Frontal cortex (tissue), 4 donors: ENCODE measurements around the gene CHST15. TPM values are rescaled to one million over a fixed set of nuclear protein-coding genes. Genes with fewer than 3 reads are reported as not detected.

Experiments used
- DNase-seq, 2 donors: peaks; one replicate each; pipeline ENCODE4 v3.0.0; 2012; ENCODE audit warnings: low spot score in 2 of 2
- FAIRE-seq: peaks from 2 replicates; lab custom pipeline; 2012; peaks lifted over from hg19 to GRCh38; lab: Jason Lieb, UNC
- total RNA-seq: library from RNA; depleted of rRNA; stranded (reverse); fragments of >200 nt; gene quantifications from one replicate; pipeline ENCODE4 v1.2.3, GENCODE V29; 2014
- donor health status: control.
- donor health status: control.
- donor health status: control.

Gene CHST15
- total RNA-seq, 1 donor from 2014 or later = 48.9 TPM

DNA sequence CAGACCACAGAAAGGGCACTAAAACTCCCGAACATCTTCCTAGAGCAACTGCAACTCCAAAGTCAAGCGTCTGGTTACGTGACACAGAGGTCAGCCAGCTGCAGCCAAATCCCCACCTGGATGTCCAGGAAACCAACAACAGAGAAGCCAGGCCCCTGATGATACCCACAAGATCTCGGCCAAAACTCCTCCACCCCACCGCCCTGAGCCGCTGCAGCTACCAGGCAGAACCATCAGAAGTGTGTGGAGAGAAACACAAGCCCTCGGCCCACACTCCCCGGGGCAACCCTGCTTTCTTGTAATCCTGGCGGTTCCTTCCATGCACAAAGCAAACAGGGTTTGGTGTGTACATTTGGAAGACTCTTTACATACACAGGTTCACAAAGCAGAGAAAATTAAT, 8.7 kb downstream of the CHST15 start:
- DNase-seq (no peak), FAIRE-seq (no peak)

DNA sequence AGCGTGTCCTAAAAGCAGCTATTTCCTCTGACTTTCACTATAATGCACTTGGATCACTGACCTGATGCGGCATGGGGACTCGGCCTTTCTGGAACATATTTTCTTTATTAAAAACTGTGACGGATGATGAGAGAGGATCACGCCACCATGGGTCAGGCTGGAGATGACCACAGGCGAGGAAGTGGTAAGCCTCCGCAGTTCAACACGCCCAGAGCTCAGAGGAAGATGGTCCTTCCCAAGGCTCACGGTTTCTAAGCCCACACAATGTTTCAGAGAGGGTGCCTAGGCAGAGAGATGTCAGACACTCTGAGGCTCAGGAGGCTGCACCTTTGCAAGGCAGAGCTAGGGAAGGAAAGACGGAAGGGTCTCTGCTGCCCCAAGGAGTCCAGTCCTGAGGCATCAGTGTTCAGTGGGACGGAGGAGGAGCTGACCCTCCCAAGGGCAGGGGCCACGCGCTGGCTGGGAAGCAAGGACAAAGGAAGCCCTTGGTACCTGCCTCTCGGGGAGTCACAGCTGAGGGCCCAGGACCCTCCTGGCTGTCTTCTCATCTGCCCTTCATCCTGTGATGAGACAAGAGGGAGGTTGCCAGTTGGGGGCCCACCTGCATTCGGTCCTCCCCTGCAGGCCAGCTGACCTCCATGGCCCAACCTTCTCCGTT, 9.5 kb downstream of the CHST15 start:
- FAIRE-seq = no peak
- no peak for DNase-seq

DNA sequence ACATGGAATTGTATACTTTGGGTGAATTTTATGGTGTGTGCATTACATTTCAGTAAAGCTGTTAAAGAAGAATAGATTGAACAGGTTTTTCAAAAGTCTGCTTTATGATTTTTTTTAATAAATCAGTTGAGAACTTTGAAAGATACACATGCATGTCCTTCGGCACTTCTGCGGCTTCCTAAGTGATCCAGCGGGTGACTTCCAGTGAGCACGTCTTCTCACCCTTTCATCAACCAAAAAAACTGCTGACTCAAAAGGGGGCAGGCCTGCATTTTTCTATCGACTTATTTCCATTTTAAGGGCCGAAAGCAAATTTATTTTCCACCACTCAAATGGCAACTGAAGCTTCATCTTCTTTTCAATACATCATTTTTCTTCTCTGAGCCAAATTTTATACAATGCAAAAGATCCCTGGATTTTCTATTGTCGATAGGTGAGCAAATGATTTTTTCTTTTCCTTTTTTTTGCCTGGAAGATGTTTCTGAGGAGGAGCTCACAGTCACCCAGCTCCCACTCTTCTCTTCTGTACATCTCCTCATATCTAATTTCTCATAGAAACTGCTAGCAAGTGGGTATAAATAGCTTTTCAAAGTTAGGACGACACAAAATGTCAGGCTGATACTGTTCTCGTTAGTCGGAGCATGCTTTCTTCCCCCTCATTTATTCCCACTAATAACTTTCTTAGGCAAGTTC, 10.2 kb downstream of the CHST15 start:
- no peak for FAIRE-seq

DNA sequence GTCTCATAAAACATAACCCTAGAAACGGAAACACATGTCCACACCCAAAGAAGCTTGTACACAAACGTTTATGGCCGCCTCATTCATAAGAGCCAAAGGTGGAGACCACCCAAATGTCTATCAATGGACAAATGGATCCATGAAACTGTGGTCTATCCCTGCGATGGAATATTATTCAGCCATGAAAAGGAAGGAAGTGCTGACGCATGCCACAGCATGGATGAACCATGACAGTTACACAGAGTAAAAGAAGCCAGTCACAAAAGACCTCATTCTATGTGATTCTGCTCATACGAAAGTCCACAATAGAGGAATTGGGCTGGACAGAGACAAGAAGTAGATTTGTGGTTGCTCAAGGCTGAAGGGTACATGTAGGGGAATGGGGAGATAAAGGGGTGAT, 10.8 kb downstream of the CHST15 start:
- DNase-seq (no peak), FAIRE-seq (no peak)

More for the DNA sequence above, 10.2 kb downstream of the CHST15 start:
- no peak for DNase-seq

DNA sequence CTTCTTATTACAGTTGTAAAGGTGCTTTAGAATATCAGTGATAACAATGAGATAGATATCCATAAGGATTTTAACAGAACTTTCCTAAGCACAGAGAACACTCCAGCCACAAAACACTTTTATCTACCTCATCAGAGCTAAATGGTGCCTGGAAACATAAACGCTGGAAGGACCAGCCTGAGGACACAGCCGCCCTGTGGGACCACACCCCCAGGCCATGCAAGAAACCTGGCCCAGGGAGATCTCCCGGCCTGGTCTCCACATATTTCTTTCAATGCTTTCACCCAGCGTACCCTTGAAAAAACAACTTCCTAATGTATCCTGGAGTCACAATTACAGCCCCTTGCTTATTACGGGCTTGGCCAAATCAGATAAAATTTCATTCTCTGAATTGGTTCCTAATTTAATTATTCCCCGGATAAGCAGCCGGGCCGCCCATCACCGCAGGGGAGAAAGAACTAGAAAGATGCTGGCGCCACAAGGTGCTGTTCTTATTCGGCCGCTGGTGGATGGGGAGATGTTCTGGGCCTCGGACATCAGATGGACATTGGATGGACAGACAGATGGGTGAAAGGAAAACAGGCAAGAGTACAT, 11.8 kb downstream of the CHST15 start:
- DNase-seq (no peak), FAIRE-seq (no peak)

DNA sequence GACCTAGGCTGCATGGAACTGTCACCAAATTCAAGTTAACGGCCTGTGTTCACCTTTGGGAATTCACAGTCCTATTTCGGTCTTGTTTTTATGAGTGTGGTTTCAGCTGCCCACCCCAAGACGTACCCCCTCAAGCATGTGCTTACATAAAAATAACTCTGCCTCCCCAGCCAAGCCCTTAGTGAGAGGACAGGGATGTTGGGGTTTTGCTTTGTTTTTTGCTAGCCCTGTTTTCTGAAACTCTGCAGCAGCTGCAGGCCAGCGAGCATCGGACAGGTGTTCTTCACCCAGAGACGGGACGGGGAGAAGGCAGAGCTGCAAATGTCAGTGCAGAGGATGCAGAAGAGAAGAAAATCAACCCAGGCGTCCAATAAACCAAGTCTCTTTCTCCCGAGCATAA, 13.5 kb downstream of the CHST15 start:
- no peak for FAIRE-seq
- DNase-seq = no peak

DNA sequence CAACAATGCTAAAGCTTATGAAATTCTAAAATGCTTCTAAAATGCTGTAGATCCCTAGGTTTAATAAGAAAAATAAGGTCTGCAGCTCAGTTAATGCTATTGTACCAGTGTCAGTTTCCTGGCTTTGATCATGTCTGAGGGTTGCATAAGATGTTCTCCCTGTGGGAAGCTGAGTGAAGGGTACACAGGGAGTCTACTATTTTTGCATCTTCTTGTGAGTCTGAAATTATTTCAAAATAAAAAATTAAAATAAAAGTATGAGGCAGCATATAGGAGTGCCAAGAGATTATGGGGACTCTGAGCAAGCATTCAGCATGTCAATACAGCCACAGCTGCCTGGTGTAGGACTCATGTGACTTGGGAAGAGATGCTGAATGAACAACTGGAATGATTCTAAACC, 14.7 kb downstream of the CHST15 start:
- DNase-seq = no peak
- no peak for FAIRE-seq

DNA sequence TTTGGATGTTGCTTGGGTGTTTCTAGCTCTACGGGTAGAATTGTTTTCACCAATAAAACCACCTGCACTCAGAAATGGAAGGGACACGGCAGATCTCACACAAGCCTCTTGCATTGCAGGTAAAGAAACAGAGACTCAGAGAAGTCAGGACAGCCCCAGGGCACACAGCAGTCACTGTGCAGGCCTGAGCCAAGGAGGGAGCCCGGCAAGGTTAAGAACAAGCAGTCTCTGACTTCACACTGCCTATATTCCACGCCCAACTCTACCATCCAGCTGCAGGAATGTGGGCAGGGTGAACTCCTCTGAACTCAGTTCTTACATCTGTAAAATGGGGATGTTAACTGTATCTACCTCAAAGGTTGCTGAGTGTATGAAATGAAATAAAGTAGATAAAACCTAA, 15.4 kb downstream of the CHST15 start:
- FAIRE-seq = no peak
- DNase-seq = no peak

DNA sequence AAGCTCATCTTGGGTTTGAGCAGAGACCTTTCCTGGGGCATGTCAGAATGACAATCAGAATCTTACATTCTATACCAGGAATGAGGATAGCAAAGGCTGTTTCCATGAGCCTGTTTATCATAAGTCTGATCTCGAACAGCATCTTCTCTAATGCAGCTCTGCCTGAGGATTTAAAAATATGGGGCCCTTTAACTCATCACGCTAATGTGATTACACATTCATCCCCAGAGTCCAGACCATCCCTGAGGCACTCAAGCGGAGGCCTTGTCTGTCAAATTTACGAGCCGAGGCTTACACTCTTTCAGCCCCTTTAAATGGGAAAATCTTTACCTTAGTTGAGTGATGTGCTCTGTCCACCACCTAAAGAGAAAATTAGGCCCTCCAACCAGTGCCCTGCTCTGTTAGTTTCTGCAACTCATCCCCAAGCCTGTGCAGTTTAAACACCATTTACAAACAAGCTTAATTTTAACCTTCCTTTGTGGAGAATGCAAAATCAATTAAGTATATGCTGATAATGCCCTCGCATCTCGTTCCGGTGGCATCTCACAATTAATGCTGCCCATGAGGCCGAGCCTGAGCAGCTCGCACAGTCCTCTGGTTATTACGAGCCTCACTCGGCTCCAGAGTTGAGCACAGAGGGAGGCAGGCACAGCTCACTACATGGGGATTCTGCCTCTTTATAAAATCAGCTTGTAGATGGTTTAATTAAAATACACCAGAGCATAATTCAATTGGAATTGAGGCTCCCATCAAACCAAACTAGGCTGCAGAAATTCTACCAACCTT, 16.0 kb downstream of the CHST15 start:
- FAIRE-seq = no peak
- DNase-seq = no peak

DNA sequence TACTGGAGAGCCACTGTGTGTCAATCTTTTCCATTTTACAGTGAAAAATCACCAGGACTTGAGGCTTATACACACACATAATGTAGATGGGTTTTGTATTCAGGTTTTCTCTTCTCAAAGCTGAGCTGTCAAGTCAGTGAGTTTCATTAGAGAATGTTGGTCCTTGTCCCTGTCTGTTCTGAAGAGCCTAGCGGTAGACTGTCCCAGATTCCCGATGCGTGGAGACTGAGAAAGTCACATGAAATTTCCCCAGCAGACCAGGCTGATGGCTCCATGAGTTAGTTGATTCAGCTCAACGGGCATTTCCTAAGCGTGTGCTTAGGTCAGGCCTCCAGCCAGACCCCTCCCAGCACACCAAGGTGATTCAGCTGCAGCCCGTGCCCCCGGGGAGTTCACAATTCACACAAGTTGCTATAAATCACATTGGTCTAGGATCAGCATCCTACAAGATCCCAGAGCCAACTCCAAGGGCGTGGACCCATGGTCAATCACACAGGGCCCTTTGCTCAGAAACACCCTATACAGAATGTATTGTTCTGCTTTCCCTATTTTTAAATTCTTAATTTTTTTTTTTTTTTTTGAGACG, 17.2 kb downstream of the CHST15 start:
- FAIRE-seq (no peak), DNase-seq (no peak)

DNA sequence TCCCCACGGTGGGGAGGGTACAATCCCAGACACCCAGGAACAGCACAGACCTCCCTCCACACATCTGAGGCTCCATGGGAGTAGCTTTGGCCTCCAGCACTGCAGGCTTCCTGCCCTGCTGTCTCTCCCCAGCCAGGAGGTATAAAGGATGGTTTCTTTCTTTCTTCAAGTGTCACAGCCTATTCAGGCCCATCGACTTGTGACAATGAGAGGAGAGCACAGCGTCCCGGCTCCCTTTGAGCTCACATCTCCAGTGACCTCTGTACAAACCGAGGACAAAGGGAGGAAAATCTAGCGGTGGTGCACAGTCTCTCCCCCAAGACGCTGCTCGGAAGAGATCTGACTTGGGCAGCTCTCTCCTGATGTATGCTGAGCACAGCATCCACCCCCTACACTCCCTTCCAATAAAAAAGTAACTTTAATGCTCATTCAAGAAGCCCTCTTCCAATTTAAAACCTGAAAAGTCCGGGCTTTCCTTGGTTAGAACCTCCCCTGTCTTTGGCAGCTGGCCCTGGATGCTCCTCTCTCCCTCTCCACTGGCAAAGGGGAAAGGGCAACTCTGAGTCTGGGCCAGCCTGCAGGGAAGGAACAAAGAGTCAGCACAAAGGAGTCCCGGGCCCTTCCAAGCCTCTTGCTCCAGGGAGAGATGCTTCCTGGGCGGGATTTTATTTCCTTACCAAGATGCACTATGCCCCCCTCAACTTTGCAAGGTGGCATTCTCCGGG, 18.0 kb downstream of the CHST15 start:
- DNase-seq (no peak), FAIRE-seq (no peak)

DNA sequence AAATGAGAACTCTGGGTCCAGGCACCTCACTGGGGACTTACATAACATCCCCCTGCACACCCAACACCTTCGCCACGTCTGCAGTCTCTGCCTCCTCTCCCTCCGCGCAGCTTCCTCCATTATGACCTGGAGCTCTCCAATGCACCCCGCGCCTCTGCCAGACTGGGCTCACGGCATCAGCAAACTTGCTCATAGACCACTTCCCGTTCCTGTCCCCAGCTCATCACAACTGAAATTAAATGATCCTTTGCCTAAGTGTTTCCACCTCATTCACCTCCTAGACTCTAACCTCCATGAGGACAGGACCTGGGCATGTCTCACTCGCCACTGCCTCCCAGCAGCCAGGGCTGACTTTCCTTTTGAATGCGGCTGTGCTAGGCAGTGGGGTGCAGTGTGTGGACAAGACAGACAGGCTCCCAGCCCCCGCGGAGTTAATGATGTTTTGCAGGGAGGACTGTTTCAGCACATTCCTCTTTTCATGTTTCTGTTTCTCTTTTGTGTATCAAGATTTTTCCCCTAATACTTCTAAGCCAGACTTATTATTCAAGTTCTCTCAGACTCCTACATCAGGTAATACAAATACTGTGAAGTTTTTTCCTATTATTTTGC, 18.8 kb downstream of the CHST15 start:
- FAIRE-seq = no peak
- no peak for DNase-seq

DNA sequence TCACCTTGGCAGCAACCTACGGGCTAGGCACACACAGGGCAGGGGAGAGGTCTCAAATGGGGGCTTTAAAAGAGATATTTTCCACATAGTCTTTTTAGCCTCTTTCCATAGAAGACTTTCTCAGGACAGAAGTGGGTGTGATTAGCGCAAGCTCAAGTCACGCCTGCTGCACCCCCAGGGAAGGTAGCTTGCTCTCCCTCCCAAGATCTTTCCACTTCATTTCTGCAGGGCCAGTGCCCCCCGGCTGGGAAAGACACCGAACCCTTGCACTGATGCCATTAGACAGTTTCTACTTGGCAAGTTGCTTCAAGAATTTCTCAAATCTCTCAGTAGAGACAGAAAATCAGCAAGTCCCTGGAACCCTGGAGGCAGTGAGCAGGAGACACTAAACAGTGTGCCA, 19.4 kb downstream of the CHST15 start:
- DNase-seq = no peak
- no peak for FAIRE-seq

DNA sequence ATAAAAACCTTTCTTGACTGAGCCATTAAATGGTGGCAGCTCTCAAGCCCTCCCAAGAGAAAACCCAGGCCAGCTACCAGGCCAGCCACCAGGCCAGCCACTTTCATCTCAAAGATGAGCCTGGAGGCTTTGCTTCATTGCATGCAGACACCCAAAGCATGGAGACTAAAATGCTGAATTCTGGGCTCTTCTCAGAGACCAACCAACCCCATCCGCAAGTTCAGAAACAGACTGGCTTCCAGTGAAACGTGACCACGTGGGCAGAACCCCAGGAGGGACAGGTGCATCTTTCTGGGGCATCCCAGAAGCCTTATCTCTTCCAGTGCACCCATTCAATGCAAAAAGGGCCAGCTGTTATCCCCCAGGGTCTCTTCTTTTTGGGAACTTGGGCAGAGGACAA, 20.9 kb downstream of the CHST15 start:
- no peak for FAIRE-seq
- DNase-seq = no peak

DNA sequence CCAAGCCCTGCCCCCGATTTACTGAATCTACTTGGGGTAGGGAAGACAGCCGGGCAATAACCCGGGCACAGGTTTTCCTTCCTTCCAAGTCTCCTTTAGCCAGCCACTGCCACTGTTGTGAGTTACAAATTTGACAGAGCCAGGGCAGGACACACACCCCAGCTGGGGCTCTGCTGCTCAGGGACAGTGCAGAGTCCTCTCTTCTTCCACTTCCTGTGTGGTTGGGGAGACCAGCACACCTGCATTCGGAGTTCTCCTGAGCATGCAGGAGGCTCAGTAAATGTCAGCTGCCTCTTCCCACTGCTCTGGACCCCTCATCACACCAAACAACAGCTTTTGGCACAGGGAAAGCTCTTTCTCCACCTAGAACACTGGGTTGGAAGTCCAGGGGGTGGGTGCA, 21.3 kb downstream of the CHST15 start:
- FAIRE-seq (no peak), DNase-seq (no peak)

DNA sequence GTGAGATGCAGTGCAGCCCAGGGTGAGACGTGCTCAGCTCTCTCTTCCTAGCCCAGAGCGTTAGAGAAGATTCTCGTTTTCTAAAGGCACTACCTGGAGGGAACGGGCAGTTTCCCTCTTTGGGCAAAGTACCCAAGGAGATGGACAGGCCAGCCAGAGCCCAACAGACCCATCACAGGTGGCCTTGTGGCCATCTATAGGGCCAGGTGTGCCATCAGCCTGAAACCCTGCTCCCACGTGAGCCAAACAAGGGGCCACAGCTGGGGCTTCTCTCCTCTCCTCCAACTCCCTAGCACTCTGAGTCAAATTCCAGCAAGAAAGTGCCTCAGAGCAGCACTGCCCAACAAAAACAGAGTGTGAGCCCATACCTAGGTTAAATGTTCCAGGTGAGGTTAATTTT, 22.3 kb downstream of the CHST15 start:
- DNase-seq (no peak), FAIRE-seq (no peak)

DNA sequence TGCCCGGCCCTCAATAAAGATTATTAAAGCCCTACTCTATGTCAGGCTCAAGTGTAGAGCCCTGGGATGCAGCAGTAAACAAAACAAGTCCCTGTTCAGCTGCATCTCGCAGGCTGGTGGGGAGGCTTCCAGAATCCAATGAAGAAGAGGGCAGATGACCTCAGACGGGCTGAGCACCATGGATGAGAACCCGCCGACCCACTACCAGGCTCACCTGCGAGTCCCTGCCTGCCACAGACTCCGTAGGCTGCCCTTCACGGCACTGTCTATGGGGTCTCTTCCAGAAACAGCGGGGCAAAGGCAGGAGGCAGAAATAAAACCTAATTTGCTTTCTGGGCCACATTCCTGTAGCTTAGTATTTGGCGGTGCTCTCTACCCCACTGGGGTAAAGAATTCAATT, 22.7 kb downstream of the CHST15 start:
- no peak for DNase-seq
- FAIRE-seq = no peak

DNA sequence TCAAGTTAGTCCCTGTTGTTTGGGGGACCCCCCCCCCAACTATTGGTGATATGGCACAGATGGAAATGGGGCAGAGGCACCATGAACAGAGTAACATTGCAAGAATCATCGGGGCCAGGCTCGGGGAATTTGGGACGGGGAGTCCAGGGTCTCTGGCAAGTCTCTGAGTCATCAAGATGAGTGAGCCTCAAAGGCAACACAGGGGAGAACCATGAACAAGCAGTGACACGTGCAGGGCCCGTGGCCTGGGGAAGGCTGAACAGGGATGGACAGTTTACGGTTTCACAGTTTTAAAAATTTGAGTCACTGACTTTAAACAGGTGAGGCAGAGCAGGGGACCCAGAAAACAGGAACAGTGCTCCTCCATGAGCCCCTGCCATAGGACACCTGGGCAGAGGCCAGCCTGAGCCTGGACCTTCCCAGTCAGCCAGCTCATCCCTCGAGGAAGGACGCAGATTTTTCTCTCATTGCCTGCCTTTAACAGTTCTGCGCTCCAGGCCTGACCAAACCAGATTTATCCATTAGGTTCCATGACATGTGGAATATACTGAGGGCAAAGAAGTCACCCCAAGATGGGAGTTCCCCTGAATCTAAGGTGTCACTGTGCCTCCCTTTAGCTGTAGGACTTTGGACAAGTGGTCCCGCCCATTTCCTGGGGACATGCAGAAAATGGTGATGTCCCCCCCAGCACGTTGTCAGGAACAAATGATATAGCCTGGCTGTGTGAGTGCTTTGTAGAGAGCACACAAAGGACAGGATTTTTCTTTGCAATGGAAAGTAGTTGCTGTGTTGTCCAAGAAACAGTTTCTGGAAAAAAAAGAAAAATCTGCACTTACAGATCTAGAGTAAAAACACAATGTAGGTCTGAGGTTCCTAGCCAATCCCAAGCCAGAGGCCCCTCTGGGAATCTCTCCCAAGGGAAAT, 23.8 kb downstream of the CHST15 start:
- DNase-seq (no peak), FAIRE-seq (no peak)
